Effector CD8-positive, alpha-beta T cell (primary cell): ENCODE data around the gene MUCL1.

Source experiments
- DNase-seq: peaks from one replicate; lab custom pipeline; 2025; lab: John Stamatoyannopoulos, UW

MUCL1 gene

DNA sequence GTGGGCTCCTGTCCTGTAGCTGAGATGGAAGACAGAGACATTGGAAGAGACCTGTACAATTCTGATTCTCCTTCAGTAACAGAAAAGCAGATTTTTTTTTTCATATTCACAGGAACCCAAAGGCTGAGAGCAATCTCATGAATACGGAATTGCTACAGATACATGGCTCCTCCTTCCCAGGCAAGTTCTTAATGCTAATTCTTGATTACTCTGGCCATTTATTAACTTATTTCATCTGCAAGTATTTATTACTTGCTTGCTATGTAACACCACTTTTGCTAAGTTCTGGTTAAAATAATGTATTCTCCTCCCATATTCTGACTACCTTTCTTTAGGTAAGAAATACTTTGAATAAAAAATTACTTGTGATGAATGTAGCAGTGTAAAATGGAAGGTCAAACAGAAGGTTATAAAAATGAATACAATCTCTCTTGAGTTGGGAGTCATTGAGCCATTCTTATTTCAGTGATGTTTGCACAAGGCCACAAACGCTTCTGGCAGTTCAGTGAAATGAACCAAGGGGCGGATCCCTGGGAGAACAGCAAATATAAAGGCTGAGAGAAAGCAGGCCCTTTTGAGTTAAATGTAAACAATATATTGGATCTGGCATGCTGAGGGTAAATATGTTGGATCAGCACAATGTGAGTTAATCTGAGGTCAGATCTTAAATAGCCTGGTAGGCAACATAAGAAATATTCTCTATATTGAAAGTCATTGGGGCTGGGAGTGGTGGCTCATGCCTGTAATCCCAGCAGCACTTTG lies 37.6 kb downstream of the MUCL1 start:
- DNase-seq = no peak
